Breast epithelium (tissue), 4 donors: ENCODE results near the gene PSMA1. TPM values are rescaled to one million over a fixed set of nuclear protein-coding genes. Genes with fewer than 3 reads are reported as not detected.
"Not testable (repeated sequence)": the region's sequence is repeated elsewhere in the genome, so short reads cannot be mapped to it uniquely, and the experiment has no call there.

Experiments
- DNase-seq, 2 donors: peaks; one replicate each; pipeline ENCODE4 v3.0.0-alpha.2; 2019; ENCODE audit warnings: low spot score in 2 of 2
- H3K27ac ChIP-seq, 2 donors: fragments of 200-600 bp; sonication (generic) in 1 of 2; one replicate each; pipeline ENCODE4 v1.5.1; 2016 to 2019; ENCODE audit warnings: mild to moderate bottlenecking in 1 of 2
- H3K27me3 ChIP-seq, 2 donors: fragments of 200-600 bp; sonication (generic) in 1 of 2; one replicate each; pipeline versions ENCODE4 v1.5.1 to v1.6.0; 2017 to 2019; ENCODE audit warnings: control low read depth in 1 of 2, mild to moderate bottlenecking in 1 of 2
- H3K36me3 ChIP-seq: fragments of 200-600 bp; one replicate; pipeline ENCODE4 v1.5.1; 2019
- H3K4me1 ChIP-seq, 2 donors: fragments of 200-600 bp; sonication (generic); one replicate each; pipeline ENCODE4 v1.5.1; 2016 to 2019; ENCODE audit warnings: control low read depth in 1 of 2
- H3K4me3 ChIP-seq, 3 donors: fragments of 200-600 bp; sonication (generic); 1 replicate in 2 of 3; 2 replicates in 1 of 3; pipeline ENCODE4 v1.5.1; 2016 to 2019; ENCODE audit warnings: mild to moderate bottlenecking in 3 of 3, moderate library complexity in 2 of 3
- H3K9me3 ChIP-seq, 2 donors: fragments of 200-600 bp; sonication (generic) in 1 of 2; one replicate each; pipeline ENCODE4 v1.5.1; 2016 to 2019; ENCODE audit warnings: control low read depth in 1 of 2
- CTCF ChIP-seq, 3 donors: fragments of 450-650 bp; IDR thresholded peaks; one replicate each; pipeline ENCODE4 v1.5.1; 2016 to 2017; ENCODE audit warnings: antibody characterized with exemption in 3 of 3, mild to moderate bottlenecking in 3 of 3, moderate library complexity in 3 of 3
- POLR2A ChIP-seq: fragments of 450-650 bp; IDR thresholded peaks from one replicate; pipeline ENCODE4 v1.6.1; 2016; ENCODE audit warnings: antibody characterized with exemption, mild to moderate bottlenecking, moderate library complexity
- POLR2AphosphoS5 ChIP-seq, 3 donors: sonication (generic); formaldehyde crosslinking; IDR thresholded peaks; one replicate each; pipeline ENCODE4 v1.6.1; 2017; ENCODE audit warnings: antibody characterized with exemption in 3 of 3
- intact Hi-C: fragments of 100-400 bp; cut with DNase I; formaldehyde crosslinking; loops from one replicate; pipeline ENCODE4 v1.15.1; 2023; ENCODE audit warnings: low total_unique reads
- total RNA-seq, 3 donors: library from RNA; depleted of rRNA; stranded (reverse); fragments of >200 nt; gene quantifications; one replicate each; pipeline ENCODE4 v1.1.0, GENCODE V29; 2016

Gene PSMA1
- total RNA-seq, 3 donors from 2014 or later, result 107 to 120 (median 116) TPM

- Histone ChIP-seq H3K4me3 (no peak overlapping the region), H3K27me3 (no peaks in the 10 kb centered on the region), H3K4me1 (no peaks in the 10 kb centered on the region), H3K27ac (no peak overlapping the region), H3K9me3 (no peaks in the 10 kb centered on the region), H3K36me3 (no peaks in the 10 kb centered on the region)
- DNase-seq, result no peak
- TF ChIP-seq CTCF (IDR thresholded peaks at IDR 0.05) (no peak), POLR2AphosphoS5 (IDR thresholded peaks at IDR 0.05) (no peak), POLR2A (no peak)
- intact Hi-C loops, result loop anchor here (10.0 kb wide), 1 partner anchor 355 kb away; the partner anchor contains the start of gene CYP2R1
Measured at GRCh38 chr11:14539982-14540421, 19.8 kb upstream of the PSMA1 start.

- Histone ChIP-seq H3K27ac (no peak overlapping the region), H3K36me3 (no peaks in the 10 kb centered on the region), H3K4me1 (no peaks in the 10 kb centered on the region), H3K9me3 (no peaks in the 10 kb centered on the region), H3K27me3 (no peaks in the 10 kb centered on the region), H3K4me3 (no peak overlapping the region)
- TF ChIP-seq POLR2A (no peak), POLR2AphosphoS5 (IDR thresholded peaks at IDR 0.05) (no peak), CTCF (IDR thresholded peaks at IDR 0.05) (no peak)
- DNase-seq, result no peak
- intact Hi-C loops, result no loop called here
Measured at GRCh38 chr11:14538926-14539554, 18.9 kb upstream of the PSMA1 start.

- DNase-seq, result no peak
- Histone ChIP-seq H3K36me3 (no peaks in the 10 kb centered on the region), H3K4me1 (no peaks in the 10 kb centered on the region), H3K9me3 (no peaks in the 10 kb centered on the region), H3K27ac (no peak overlapping the region), H3K4me3 (no peak overlapping the region), H3K27me3 (no peaks in the 10 kb centered on the region)
- intact Hi-C loops, result no loop called here
- TF ChIP-seq POLR2AphosphoS5 (IDR thresholded peaks at IDR 0.05) (no peak), CTCF (IDR thresholded peaks at IDR 0.05) (no peak), POLR2A (no peak)
Measured at GRCh38 chr11:14538271-14538925, 18.2 kb upstream of the PSMA1 start.

GRCh38 chr11:14537134-14537599 is 17.0 kb upstream of the PSMA1 start:
- no peaks in the 10 kb centered on the region for H3K9me3 ChIP-seq
- H3K4me3 ChIP-seq, result no peak overlapping the region
- no peak for DNase-seq
- H3K36me3 ChIP-seq, result no peaks in the 10 kb centered on the region
- intact Hi-C loops, result no loop called here
- H3K27ac ChIP-seq, result no peak overlapping the region
- H3K27me3 ChIP-seq, result no peaks in the 10 kb centered on the region
- no peaks in the 10 kb centered on the region for H3K4me1 ChIP-seq
- TF ChIP-seq POLR2A (no peak), POLR2AphosphoS5 (IDR thresholded peaks at IDR 0.05) (no peak), CTCF (IDR thresholded peaks at IDR 0.05) (peak in 2 of 3 donors; percentile 31 to 52)

- H3K9me3 ChIP-seq, H3K27me3 ChIP-seq, DNase-seq, H3K27ac ChIP-seq, H3K4me3 ChIP-seq, H3K36me3 ChIP-seq, intact Hi-C loops, H3K4me1 ChIP-seq: not testable (repeated sequence)
Measured at GRCh38 chr11:14535166-14535565, 15.0 kb upstream of the PSMA1 start.
